HG03442 (cell line): ENCODE measurements around the gene DHX32.
"Not testable (repeated sequence)": the region's sequence is repeated elsewhere in the genome, so short reads cannot be mapped to it uniquely, and the experiment has no call there.

Source experiments
- ATAC-seq: cut with Tn5 transposase; IDR thresholded peaks from one replicate; pipeline ENCODE4 v1.9.1; 2021; ENCODE audit warnings: mild to moderate bottlenecking, moderate library complexity; ENCODE audit not compliant: unreplicated experiment

Gene DHX32

GRCh38 chr10:125896088-125896934 lies 15.2 kb upstream of the DHX32 start, which contains the start of gene FANK1:
TSS of gene FANK1 (plus strand) at chr10:125896564. CDS start at chr10:125896643, 79 bp downstream.
- ATAC-seq: peak; percentile 84

- peak; percentile 47 for ATAC-seq
Observed at GRCh38 chr10:125895130-125896087, 14.3 kb upstream of the DHX32 start.

GRCh38 chr10:125894176-125894575 lies 13.1 kb upstream of the DHX32 start:
- ATAC-seq: not testable (repeated sequence)

- ATAC-seq: not testable (repeated sequence)
Observed at GRCh38 chr10:125892402-125892801, 11.3 kb upstream of the DHX32 start.

GRCh38 chr10:125889441-125889840 lies 8.3 kb upstream of the DHX32 start:
- ATAC-seq: not testable (repeated sequence)

GRCh38 chr10:125886914-125887512 lies 5.9 kb upstream of the DHX32 start:
- ATAC-seq: no peak

GRCh38 chr10:125883211-125883610 lies 2.1 kb upstream of the DHX32 start:
- no peak for ATAC-seq

- no peak for ATAC-seq
Observed at GRCh38 chr10:125882596-125882995, 1.5 kb upstream of the DHX32 start.

- ATAC-seq: no peak
Observed at GRCh38 chr10:125880719-125881118, 373 bp downstream of the DHX32 start.

GRCh38 chr10:125878957-125879835 lies 1.9 kb downstream of the DHX32 start:
- no peak for ATAC-seq

- no peak for ATAC-seq
Observed at GRCh38 chr10:125871338-125871737, 9.8 kb downstream of the DHX32 start.

- ATAC-seq: peak; percentile 90
Observed at GRCh38 chr10:125868372-125868975, 12.6 kb downstream of the DHX32 start.

GRCh38 chr10:125866421-125867029 lies 14.6 kb downstream of the DHX32 start:
- no peak for ATAC-seq

- no peak for ATAC-seq
Observed at GRCh38 chr10:125865120-125865519, 16.0 kb downstream of the DHX32 start.

GRCh38 chr10:125859128-125859817 lies 21.8 kb downstream of the DHX32 start:
- no peak for ATAC-seq

- ATAC-seq: no peak
Observed at GRCh38 chr10:125857185-125857760, 23.8 kb downstream of the DHX32 start.

- ATAC-seq: no peak
Observed at GRCh38 chr10:125852487-125852886, 28.6 kb downstream of the DHX32 start.
